Tibial nerve (tissue), 4 donors: ENCODE data around the gene RPTOR.

Experiments
- EP300 ChIP-seq, 2 donors: sonication (generic); formaldehyde crosslinking; IDR thresholded peaks; one replicate each; pipeline ENCODE4 v1.6.1; 2017; ENCODE audit warnings: antibody characterized with exemption in 2 of 2, mild to moderate bottlenecking in 1 of 2
- POLR2A ChIP-seq, 2 donors: fragments of 450-650 bp; IDR thresholded peaks; one replicate each; pipeline ENCODE4 v1.6.1; 2017; ENCODE audit warnings: antibody characterized with exemption in 2 of 2, mild to moderate bottlenecking in 2 of 2, moderate library complexity in 2 of 2
- TF ChIP-seq, protein P1 (sequence below), 5 experiments: fragments of 200-600 bp in 3 of 5; fragments of 450-650 bp in 2 of 5; sonication (generic) in 3 of 5; IDR thresholded peaks; one replicate each; pipeline ENCODE4 v1.5.1; 2016 to 2019; ENCODE audit warnings: antibody characterized with exemption in 5 of 5, mild to moderate bottlenecking in 3 of 5, moderate library complexity in 2 of 5

DNA sequence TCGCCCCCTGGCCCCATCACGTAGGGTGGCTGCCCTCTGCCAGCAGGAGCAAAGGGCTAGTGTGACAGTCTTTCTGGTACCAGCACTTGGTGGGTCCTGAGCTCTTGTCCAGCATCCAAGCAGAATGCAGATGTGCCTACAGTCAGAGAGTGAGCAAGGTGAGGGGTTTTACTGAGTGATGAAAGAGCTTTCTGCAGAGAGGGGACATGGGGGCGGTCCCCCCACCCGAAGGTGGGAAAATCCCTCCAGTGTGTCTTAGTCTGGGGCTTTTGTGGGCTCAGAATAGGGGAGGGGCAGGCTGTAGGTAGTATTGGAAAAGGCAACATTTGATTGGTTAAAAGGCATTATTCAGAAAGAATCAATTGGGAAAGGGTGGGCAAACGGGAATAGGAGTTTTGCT lies 152.3 kb downstream of the RPTOR start:
- TF ChIP-seq, protein P1, sequence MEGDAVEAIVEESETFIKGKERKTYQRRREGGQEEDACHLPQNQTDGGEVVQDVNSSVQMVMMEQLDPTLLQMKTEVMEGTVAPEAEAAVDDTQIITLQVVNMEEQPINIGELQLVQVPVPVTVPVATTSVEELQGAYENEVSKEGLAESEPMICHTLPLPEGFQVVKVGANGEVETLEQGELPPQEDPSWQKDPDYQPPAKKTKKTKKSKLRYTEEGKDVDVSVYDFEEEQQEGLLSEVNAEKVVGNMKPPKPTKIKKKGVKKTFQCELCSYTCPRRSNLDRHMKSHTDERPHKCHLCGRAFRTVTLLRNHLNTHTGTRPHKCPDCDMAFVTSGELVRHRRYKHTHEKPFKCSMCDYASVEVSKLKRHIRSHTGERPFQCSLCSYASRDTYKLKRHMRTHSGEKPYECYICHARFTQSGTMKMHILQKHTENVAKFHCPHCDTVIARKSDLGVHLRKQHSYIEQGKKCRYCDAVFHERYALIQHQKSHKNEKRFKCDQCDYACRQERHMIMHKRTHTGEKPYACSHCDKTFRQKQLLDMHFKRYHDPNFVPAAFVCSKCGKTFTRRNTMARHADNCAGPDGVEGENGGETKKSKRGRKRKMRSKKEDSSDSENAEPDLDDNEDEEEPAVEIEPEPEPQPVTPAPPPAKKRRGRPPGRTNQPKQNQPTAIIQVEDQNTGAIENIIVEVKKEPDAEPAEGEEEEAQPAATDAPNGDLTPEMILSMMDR (IDR thresholded peaks at IDR 0.05) = no peak
- TF ChIP-seq POLR2A (IDR thresholded peaks at IDR 0.05) = no peak
- TF ChIP-seq EP300 (IDR thresholded peaks at IDR 0.05) = no peak
